GM18909 (cell line): ENCODE measurements around the gene PREX1.
A peak's percentile ranks its signal among the peaks of the same experiment; 100 is the strongest.

ENCODE experiments used
- ATAC-seq: cut with Tn5 transposase; IDR thresholded peaks from one replicate; pipeline ENCODE4 v1.9.1; 2021; ENCODE audit warnings: mild to moderate bottlenecking; ENCODE audit not compliant: unreplicated experiment, poor library complexity

Gene PREX1

GRCh38 chr20:48738399-48739304 is 89.1 kb downstream of the PREX1 start:
- ATAC-seq = peak; percentile 73

- ATAC-seq = no peak
Observed at GRCh38 chr20:48738094-48738398, 89.8 kb downstream of the PREX1 start.

- ATAC-seq = no peak
Observed at GRCh38 chr20:48737434-48738093, 90.2 kb downstream of the PREX1 start.

DNA sequence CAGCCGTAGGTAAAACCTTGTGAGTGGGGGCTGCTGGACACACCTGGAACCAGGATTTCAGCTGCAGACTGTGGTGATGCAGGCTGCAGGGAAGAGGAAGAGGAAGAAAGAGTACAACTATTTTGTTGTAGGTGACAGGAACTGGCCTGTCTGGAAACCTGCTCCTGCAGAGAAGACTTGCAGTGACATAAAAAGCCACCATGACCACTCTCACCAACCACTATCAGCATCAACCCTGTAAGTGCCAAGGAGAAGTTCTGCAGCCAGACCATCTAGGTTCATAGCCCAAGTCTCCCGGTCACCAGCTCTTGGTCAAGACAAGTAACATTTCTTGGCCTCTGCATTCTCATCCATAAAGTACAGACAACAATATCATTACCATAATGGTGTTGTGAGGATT is 91.2 kb downstream of the PREX1 start:
- no peak for ATAC-seq

DNA sequence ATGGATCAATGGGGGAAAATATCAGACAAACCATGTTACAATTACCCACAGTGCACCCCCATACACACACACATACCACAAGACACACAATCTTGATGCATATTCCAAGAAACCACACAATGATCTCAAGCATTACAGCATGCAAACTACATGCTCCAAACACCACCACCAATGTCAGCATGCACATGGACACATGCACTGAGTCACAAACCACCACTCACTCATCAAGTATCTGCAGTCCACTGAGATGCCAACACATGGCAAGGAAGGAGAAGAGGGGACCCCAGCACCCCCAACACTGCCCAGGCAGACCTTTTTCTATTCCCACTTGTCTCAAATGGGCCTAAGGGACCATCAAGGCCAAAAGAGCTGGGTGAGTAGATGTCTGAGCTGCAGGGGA is 91.6 kb downstream of the PREX1 start:
- no peak for ATAC-seq

GRCh38 chr20:48735112-48735511 is 92.7 kb downstream of the PREX1 start:
- no peak for ATAC-seq

- no peak for ATAC-seq
Observed at GRCh38 chr20:48734104-48734749, 93.6 kb downstream of the PREX1 start.

- ATAC-seq = no peak
Observed at GRCh38 chr20:48733296-48733790, 94.5 kb downstream of the PREX1 start.

GRCh38 chr20:48732081-48732829 is 95.5 kb downstream of the PREX1 start:
- ATAC-seq = no peak

DNA sequence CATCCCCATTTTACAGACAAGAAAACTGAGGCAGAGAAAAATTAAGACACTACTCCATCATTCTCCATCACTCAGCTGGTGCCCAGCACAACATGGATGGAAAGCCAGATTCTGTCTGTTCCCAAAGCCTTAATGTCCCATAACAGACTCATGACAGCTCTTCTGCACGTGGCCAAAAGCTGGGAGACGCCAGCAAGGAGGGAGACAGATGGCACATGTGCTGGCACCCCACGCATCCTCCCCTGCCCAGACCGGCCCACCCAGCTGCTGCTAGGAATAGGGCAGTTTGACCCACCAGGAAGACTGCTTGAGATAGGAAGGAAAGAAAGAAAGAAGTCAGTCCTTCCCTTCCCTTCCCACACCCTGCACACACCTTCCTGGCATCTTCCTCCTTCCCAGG is 96.3 kb downstream of the PREX1 start:
- no peak for ATAC-seq

- no peak for ATAC-seq
Observed at GRCh38 chr20:48730977-48731376, 96.8 kb downstream of the PREX1 start.

DNA sequence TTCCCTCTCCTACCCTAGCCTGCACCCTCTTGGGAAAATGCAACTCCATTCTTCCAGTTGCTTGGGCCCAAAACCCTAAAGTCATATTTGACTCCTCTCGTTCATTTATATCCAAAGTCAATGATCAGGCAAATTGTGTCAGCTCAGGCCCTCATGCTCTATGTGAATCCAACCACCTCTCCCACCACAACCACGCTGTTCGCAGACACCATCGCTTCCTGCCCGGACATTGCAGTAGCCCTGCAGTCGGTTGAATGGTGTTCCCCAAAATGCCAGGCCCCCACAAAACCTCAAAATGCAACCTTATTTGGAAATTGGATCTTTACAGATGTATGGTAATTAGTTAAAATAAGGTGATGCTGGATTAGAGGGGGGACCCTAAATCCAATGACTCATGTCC is 98.3 kb downstream of the PREX1 start:
- no peak for ATAC-seq

DNA sequence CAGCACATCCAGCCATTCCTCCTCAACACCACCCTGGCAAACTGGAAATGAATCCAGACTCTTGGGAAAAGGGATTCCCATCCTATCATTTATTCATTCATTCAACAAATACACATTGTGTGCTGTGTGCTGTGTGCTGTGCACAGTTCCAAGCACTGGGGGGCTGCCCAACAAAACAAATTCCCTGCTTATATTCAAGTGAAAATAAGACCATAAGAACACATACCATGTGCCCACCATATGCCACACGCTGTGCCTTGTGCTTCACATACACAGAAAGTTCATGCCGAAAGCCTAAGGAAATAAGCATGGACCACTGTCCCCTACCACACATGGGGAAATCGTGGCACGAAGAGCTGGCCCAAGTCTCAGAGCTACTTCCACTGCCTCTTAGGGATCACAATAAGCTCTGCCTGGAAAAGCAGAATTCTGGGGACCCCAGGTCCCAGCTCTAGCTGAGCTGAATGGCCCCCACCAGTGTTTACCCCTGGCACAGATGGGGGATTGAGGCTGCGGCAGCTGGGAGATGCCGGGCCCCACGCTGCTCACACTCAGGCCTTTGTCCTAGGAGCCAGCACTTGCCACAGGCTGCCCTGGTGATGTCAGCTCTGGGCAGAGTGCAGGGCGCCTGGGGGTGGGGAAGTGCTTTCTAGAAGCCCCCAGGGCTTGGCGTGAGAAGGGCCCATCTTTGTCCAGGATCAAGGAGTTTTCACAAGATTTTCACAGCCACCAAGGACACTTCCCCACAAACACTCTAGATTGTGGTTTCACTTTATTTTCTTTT is 99.6 kb downstream of the PREX1 start:
- ATAC-seq = no peak

GRCh38 chr20:48727226-48727625 is 100.6 kb downstream of the PREX1 start:
- no peak for ATAC-seq

DNA sequence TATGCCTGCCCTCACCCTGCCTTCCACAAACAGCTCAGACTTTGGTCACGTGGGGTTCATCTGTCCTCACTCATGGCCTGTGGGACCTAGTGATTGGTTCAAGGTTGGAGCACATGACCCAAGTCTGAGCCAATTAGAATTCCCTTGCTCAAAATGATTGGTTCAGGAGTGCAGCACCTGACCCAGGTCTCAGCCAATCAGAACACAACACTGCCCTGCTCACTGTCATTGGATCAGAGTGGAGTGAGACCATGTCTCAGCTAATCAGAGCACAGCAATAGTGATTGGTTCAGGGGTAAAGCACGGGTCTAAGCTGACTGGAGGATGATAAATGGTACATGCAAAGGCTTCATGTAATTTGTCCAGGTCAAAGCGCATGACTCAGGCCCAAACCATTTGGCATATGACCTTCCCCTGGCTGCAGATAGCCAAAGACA is 102.2 kb downstream of the PREX1 start:
- ATAC-seq = no peak

GRCh38 chr20:48724891-48725554 is 102.8 kb downstream of the PREX1 start:
- no peak for ATAC-seq

- no peak for ATAC-seq
Observed at GRCh38 chr20:48724382-48724781, 103.4 kb downstream of the PREX1 start.

DNA sequence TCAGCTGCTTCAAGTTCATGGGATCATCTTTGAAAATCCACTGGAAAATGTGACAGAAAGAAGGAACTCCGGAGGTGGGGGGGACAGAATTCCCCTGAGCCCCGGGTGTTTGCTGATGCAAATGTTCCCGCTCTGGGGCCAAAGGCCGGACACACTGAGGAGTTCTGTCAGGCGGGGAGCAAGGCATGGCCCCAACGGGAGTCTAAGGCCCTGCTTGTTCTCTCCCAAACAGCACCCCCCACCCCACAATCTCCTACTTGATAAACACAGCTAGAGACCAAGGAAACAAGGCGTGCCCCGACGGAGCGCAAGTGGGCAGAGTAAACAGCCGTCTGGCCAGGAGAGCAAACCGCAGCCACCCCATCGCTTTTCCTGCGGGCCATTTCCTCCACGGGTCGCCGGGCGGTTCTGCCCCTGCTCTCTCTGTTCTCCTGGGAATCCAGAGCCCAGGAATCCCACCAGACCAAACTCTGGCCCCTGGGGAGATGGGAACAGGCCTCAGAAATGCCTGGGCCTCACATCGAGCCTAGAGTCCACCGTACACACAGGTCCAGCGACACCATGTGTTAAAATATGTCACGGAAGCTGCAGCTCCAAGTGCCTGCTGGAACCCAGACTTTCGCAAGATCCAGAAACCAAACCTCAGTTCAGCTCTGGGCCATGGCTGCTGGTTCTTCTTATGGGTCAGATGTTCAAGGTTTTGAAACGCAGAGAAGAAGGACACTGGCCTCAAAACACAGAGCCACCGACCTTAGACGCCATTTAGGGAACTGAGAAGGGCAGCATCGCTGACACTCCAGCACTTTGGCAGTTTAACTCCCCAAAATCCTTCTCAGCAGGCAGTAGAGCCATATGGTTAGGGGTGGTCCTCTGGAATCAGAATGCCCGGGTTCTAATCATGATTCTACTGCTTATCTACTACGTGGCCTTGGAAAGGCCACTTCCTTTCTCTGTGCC is 104.2 kb downstream of the PREX1 start:
- ATAC-seq = no peak
